Body of pancreas (tissue), 4 donors: ENCODE measurements around the gene SLC25A6.

Experiments
- POLR2A ChIP-seq, 3 donors: fragments of 450-650 bp; IDR thresholded peaks; one replicate each; pipeline ENCODE4 v1.6.1; 2016; ENCODE audit warnings: antibody characterized with exemption in 3 of 3, mild to moderate bottlenecking in 2 of 3
- TF ChIP-seq, protein P1 (sequence below), 7 experiments: fragments of 450-650 bp in 4 of 7; fragments of 200-600 bp in 3 of 7; sonication (generic) in 3 of 7; IDR thresholded peaks; one replicate each; pipeline ENCODE4 v1.5.1; 2016 to 2019; ENCODE audit warnings: antibody characterized with exemption in 7 of 7

DNA sequence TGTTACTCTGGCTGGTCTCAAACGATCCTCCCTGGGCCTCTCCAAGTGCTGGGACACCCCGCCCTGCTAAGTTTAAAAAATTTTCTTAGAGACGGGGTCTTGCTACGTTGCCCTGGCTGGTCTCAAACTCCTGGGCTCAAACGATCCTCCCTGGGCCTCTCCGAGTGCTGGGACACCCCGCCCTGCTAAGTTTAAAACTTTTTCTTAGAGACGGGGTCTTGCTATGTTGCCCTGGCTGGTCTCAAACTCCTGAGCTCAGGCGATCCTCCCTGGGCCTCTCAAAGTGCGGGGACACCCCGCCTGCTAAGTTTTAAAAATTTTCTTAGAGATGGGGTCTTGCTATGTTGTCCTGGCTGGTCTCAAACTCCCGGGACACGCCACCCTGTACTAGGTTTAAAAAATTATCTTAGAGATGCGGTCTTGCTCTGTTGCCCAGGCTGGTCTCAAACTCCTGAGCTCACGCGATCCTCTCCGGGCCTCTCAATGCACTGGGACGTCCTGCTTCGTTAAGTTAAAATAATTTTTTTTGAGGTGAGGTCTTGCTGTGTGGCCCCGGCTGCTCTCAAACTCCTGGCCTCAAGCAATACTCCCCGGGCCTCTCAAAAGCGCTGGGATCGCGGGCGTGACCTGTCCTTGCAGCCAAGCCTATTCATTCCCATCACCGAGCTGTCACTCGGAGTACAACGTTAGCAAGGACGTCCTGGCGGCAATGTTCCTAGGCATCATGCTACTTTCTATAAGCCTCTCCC lies 1.1 kb downstream of the SLC25A6 start:
- TF ChIP-seq, protein P1, sequence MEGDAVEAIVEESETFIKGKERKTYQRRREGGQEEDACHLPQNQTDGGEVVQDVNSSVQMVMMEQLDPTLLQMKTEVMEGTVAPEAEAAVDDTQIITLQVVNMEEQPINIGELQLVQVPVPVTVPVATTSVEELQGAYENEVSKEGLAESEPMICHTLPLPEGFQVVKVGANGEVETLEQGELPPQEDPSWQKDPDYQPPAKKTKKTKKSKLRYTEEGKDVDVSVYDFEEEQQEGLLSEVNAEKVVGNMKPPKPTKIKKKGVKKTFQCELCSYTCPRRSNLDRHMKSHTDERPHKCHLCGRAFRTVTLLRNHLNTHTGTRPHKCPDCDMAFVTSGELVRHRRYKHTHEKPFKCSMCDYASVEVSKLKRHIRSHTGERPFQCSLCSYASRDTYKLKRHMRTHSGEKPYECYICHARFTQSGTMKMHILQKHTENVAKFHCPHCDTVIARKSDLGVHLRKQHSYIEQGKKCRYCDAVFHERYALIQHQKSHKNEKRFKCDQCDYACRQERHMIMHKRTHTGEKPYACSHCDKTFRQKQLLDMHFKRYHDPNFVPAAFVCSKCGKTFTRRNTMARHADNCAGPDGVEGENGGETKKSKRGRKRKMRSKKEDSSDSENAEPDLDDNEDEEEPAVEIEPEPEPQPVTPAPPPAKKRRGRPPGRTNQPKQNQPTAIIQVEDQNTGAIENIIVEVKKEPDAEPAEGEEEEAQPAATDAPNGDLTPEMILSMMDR (IDR thresholded peaks at IDR 0.05), result no peak
- no peak for TF ChIP-seq POLR2A (IDR thresholded peaks at IDR 0.05)
